ENCODE data around the gene C6orf47.

Gene C6orf47

GRCh38 chr6:31614075-31614619 is 46.4 kb downstream of the C6orf47 start:
- H3K4me3 ChIP-seq (ENCODE audit: low read length) = no peak overlapping the region
- DNase-seq (ENCODE audit: low read depth) = no peak
- TF ChIP-seq CTCF (IDR thresholded peaks at IDR 0.05; ENCODE audit: insufficient read depth, low read depth, low read length, missing control alignments) = no peak

DNA sequence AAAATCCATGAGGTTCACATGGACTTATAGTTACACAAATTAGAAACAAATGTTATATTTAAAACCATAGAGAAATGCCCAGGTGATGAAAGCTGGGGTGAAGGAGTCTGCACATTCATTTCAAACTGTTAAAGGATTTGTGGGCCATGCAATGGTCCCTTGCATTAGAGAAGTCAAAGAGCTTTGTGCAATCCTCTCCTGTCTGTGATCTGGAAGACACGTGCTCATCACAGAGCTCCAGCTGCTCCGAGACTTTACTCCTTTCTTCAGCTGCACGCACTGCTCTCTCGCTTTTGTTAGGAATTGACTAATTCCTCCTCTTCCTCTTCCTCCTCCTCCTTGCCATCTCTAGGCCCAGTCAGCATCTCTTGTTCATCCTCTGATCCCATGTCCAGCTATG is 49.6 kb downstream of the C6orf47 start:
- H3K4me3 ChIP-seq (ENCODE audit: low read length) = no peak overlapping the region
- TF ChIP-seq CTCF (IDR thresholded peaks at IDR 0.05; ENCODE audit: insufficient read depth, low read depth, low read length, missing control alignments) = no peak
- DNase-seq (ENCODE audit: low read depth) = no peak

DNA sequence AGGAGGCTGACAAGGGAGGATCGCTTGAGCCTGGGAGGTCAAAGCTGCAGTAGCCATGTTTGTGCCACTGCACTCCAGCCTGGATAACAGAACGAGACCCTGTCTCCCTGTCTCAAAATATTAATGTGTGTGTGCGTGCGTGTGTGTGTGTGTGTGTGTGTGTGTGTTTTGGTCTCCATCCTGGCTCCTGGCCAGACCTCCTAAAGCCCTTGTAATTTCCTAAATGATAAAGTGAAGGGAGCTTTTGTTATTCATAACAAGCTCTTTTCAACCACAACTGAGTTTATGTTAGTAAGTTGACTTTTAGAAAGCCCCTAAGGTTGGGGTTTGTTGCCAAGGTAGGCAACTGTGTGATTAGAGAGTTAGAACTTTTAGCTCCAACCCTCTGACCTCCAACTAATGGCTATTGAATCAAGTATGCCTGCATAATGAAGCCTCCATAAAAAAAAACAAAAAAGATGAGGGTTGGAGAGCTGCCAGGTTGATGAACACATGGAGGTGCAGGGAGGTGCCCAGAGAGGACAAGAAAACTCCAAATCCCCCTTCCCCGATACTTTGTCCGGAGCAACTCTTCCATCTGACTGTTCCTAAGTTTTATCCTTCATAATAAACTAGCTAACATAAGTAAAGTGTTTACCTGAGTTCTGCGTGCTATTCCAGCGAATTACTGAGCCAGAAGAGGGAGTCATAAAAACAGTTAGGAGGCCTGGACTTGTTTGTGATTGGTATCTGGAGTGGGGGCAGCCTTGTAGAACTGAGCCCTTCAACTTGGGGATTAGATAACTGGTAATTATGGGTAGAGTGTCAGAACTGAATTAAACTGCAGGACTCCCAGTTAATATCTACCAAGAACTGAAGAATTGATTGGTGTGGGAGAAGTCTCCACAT is 50.8 kb downstream of the C6orf47 start:
- no peak for DNase-seq (ENCODE audit: low read depth)
- no peak overlapping the region for H3K4me3 ChIP-seq (ENCODE audit: low read length)
- TF ChIP-seq CTCF (IDR thresholded peaks at IDR 0.05; ENCODE audit: insufficient read depth, low read depth, low read length, missing control alignments) = no peak
